ENCODE data around the gene ZNF423.
"Not testable (repeated sequence)": the region's sequence is repeated elsewhere in the genome, so short reads cannot be mapped to it uniquely, and the experiment has no call there.

ZNF423 gene

GRCh38 chr16:49855822-49856671 is at the start of gene ZNF423:
TSS of gene ZNF423 (minus strand) at chr16:49856112. CDS start at chr16:49855774, 338 bp downstream.
- no peak for DNase-seq

GRCh38 chr16:49904348-49905062 is 48.6 kb upstream of the ZNF423 start:
- DNase-seq: no peak

GRCh38 chr16:49902908-49903307 is 47.0 kb upstream of the ZNF423 start:
- no peak for DNase-seq

GRCh38 chr16:49901711-49902110 is 45.8 kb upstream of the ZNF423 start:
- DNase-seq: no peak

- no peak for DNase-seq
Measured at GRCh38 chr16:49900875-49901274, 45.0 kb upstream of the ZNF423 start.

GRCh38 chr16:49899991-49900695 is 44.2 kb upstream of the ZNF423 start:
- DNase-seq: no peak

GRCh38 chr16:49896447-49896964 is 40.6 kb upstream of the ZNF423 start:
- DNase-seq: no peak

GRCh38 chr16:49890876-49891275 is 35.0 kb upstream of the ZNF423 start:
- peak; percentile 4 for DNase-seq

- no peak for DNase-seq
Measured at GRCh38 chr16:49889725-49890397, 33.9 kb upstream of the ZNF423 start.

- no peak for DNase-seq
Measured at GRCh38 chr16:49886554-49887094, 30.7 kb upstream of the ZNF423 start.

- DNase-seq: no peak
Measured at GRCh38 chr16:49884033-49885015, 28.4 kb upstream of the ZNF423 start.

- DNase-seq: no peak
Measured at GRCh38 chr16:49883076-49884014, 27.4 kb upstream of the ZNF423 start.

GRCh38 chr16:49881890-49882289 is 26.0 kb upstream of the ZNF423 start:
- no peak for DNase-seq

GRCh38 chr16:49878540-49878939 is 22.6 kb upstream of the ZNF423 start:
- DNase-seq: not testable (repeated sequence)

- no peak for DNase-seq
Measured at GRCh38 chr16:49876716-49877129, 20.8 kb upstream of the ZNF423 start.

- no peak for DNase-seq
Measured at GRCh38 chr16:49875806-49876715, 20.1 kb upstream of the ZNF423 start.

GRCh38 chr16:49874613-49875237 is 18.8 kb upstream of the ZNF423 start:
- no peak for DNase-seq

- not testable (repeated sequence) for DNase-seq
Measured at GRCh38 chr16:49871824-49872223, 15.9 kb upstream of the ZNF423 start.
